Esophagus squamous epithelium (tissue), 4 donors: Measurements from ENCODE around the gene SLC27A5.
A peak's percentile ranks its signal among the peaks of the same experiment; 100 is the strongest.

Source experiments
- POLR2A ChIP-seq, 4 donors: fragments of 450-650 bp; IDR thresholded peaks; one replicate each; pipeline ENCODE4 v1.6.1; 2017; ENCODE audit warnings: antibody characterized with exemption in 4 of 4, mild to moderate bottlenecking in 4 of 4, moderate library complexity in 3 of 4
- TF ChIP-seq, protein P1 (sequence below), 6 experiments: fragments of 450-650 bp in 4 of 6; fragments of 200-600 bp in 2 of 6; sonication (generic) in 2 of 6; IDR thresholded peaks; one replicate each; pipeline ENCODE4 v1.5.1; 2016 to 2019; ENCODE audit warnings: antibody characterized with exemption in 6 of 6, mild to moderate bottlenecking in 4 of 6, moderate library complexity in 4 of 6

GRCh38 chr19:58520257-58520599 is 8.4 kb upstream of the SLC27A5 start:
- TF ChIP-seq, protein P1, sequence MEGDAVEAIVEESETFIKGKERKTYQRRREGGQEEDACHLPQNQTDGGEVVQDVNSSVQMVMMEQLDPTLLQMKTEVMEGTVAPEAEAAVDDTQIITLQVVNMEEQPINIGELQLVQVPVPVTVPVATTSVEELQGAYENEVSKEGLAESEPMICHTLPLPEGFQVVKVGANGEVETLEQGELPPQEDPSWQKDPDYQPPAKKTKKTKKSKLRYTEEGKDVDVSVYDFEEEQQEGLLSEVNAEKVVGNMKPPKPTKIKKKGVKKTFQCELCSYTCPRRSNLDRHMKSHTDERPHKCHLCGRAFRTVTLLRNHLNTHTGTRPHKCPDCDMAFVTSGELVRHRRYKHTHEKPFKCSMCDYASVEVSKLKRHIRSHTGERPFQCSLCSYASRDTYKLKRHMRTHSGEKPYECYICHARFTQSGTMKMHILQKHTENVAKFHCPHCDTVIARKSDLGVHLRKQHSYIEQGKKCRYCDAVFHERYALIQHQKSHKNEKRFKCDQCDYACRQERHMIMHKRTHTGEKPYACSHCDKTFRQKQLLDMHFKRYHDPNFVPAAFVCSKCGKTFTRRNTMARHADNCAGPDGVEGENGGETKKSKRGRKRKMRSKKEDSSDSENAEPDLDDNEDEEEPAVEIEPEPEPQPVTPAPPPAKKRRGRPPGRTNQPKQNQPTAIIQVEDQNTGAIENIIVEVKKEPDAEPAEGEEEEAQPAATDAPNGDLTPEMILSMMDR (IDR thresholded peaks at IDR 0.05): peak in 1 of 6 experiments; percentile 7
- TF ChIP-seq POLR2A (IDR thresholded peaks at IDR 0.05): no peak
